HG03135 (cell line): ENCODE results near the gene ESAM.

Experiments
- ATAC-seq: cut with Tn5 transposase; IDR thresholded peaks from one replicate; pipeline ENCODE4 v1.9.1; 2021; ENCODE audit warnings: mild to moderate bottlenecking, moderate library complexity; ENCODE audit not compliant: unreplicated experiment

ESAM gene

GRCh38 chr11:124762105-124762623 is at the start of gene ESAM:
ESAM (minus strand) TSS chr11:124762290; CDS start chr11:124762154, 136 bp downstream.
- peak; percentile 53 for ATAC-seq

GRCh38 chr11:124811399-124812125 is 49.5 kb upstream of the ESAM start:
- ATAC-seq: no peak

- no peak for ATAC-seq
Measured at GRCh38 chr11:124807660-124808270, 45.7 kb upstream of the ESAM start.

GRCh38 chr11:124807201-124807600 is 45.1 kb upstream of the ESAM start:
- no peak for ATAC-seq

GRCh38 chr11:124804884-124805283 is 42.8 kb upstream of the ESAM start:
- ATAC-seq: no peak

- ATAC-seq: no peak
Measured at GRCh38 chr11:124801636-124802312, 39.7 kb upstream of the ESAM start.

DNA sequence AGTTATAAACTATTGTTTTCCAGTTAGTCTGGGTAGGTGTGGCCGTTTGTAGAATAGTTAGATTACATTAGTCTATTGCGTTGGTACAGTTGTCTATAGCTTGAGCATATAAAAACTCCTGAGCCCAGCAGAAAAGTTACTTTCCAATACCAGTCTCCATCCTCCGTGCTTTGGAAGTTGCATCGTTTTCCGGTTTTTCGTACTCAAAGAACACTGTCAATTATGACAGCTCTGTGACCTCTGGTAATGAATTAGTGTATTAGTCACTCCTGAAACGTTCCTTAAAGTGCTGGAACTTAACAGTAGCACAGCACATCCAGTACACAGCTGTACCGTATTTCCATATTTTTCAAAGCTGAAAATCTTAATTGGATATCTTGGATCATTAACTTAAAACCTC is 38.9 kb upstream of the ESAM start:
- no peak for ATAC-seq

DNA sequence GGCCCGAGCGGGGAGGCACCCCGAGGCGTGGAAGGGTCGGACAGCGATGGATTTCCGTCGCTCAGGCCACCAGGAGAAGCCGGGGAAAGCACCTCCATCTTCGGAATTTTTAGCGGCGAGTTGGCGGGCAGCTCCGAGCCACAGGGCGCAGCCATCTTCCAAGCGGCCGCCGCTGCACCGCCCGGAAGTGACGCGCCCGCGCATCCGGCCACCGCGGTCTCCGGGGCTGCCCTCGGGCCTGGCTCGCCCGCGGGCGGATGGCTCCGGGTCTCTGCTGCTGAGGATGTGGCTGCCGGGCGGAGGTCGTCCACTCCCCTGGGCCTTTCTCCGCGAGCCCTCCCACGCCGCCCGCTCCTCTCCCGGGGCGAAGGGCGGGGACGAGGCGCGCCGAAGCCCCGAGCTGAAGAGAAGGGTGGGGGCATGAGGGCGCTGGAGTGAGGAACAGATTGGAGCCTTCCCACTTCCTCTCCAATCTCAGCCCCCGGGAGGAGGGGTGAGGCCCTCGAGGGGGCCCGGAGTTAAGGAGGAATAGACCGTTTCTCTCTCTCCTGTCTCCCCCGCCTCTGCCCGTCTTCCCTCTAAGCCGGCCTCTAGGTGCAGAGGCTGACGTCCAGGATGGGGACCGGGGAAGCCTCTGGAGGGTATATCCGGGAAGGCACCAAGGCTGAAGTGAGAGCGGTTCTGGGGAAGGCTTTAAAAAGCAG is 38.3 kb upstream of the ESAM start, which contains the start of gene MSANTD2:
Gene MSANTD2 (minus strand): TSS at position 181 of the 704 bp plus-strand sequence. CDS start 26 bp downstream, at position 155.
- ATAC-seq: peak; percentile 91

DNA sequence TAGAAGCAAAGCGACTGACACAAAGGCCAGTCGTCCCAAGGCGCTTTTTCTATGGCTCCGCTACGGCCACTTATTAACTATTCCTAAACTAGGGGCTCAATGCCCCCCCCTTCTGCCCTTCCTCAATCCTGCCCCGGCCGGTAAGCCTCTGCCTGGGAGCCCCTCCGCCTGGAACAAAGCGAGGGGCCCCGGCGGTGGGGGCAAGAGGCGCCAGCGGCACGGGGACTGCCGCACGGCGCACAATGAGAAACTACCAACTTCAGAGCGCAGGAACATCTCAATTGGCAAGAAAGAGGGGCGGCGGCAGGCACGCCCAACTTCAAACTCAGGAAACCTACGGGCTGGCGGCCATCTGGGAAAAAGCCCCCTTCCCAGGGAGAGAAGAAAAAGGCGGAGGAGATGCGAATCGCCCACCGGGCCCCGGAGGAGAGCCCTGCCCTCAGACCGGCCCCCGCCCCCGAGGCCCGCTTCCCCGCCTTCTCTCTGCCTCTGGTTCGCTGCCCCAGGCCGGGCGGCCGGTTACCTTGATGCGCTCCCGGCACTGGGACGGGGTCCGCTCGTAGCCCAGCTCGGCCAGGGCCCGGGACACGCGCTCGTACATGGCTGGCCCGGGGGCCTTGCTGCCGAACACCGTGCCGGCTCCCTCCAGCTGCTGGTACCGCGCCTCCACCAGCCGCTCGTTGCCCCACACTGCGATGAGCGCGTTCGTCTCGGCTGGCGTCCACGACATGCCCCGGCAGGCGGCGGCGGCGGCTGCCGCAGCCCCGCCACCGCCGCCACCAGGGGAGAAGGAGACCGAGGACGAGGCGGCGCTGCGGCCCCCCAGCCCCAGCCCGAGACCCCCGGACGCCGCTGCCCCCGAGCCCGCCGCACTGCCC is 37.5 kb upstream of the ESAM start:
- ATAC-seq: peak; percentile 48

DNA sequence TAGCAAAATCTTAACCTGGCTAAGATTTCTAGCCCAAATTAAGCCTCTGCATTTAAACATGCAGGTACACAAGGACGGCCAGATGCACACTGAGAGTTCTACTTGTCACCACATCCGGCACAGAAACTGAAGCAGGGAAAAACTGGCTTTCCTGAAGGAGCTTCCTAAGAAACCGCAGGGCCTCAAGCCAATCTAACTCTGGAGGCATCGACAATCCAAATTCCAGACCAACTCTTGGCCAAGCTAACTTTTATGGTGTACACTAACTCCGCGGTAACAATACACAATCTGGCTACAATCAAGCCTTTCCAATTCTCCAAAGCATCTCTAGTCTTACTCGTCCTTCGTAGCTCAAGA is 36.9 kb upstream of the ESAM start:
- ATAC-seq: peak; percentile 22

DNA sequence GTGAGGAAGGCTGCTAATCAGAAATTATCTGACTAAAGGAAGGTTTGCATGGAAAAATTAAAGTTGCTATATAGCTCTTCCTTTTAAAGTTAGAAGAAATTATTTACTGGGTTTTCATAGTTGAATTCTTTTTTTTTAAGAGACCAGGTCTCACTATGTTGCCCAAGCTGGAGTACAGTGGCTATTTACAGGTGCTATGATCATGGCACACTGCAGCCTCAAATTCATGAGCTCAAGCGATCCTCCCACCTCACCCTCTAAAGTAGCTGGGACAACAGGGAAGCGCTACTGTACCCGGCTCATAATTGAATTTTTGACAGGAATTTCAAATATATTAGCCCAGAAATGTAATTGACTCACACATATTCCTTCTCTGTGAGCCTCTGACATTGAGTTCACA is 34.2 kb upstream of the ESAM start:
- no peak for ATAC-seq

DNA sequence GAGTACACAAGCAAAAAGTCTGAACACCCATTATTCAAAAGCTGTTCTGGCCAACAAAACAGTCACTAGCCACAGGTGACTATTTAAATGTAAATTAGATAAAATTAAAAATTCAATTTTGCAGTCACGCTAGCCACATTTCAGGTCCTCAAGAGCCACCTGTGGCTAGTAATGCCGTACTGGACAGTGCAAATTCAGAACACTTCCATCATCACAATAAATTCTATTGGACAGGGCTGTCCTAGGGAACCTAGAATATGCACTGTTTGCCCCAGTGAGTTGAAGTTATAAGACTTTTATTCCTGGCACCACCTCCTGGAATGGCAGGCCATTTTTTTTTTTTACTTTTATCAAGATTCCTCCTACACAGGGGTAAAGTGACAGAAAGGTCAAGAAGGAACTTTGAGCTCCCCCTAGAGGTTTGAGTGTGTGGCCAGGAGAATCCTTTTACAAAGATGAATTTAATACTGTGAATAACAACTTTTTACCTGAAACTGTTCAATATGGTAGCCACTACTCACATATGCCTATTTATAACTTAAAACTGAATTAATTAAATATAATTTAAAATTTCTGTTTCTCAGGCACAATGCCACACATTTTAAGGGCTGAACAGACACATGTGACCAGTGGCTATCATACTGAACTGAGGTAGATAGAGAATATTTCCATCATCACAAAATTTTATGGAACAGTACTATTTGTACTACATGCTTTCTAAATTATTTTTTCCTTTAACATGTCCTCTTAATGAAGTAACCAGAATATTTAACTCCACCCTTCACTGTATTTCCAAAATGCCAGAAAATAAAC is 31.6 kb upstream of the ESAM start:
- peak; percentile 50 for ATAC-seq

DNA sequence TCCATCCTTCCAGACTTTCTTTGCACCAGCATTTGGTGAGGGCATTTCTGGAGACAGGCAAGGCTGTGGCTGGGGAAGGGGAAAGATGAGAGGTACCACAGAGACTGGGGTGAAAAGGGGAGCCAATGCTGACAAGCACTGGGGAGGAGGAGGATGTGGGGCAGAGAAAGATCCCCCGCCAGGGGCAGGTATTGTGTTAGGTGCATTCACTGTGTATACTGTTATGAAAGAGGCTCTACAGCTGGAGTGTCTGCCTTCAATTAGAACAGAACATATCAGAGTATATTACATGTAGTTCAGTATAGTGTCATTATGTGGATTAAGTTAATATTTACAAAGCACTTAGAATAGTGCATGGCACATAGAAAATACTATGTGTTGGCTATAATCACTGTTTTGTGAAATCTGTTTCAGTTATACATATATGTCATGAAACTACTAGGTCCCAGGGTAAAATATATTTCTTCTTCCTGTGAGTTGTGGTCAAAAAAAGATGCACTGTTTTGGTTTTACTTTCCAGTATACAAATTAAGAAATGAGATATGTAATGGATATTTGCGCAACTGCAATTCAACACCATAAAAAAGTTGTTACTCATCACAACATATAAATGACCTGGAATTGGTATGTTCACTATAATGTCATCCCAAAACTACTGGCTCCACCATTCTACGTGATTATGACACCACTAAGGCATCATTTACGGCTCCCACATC is 29.7 kb upstream of the ESAM start:
- ATAC-seq: peak; percentile 90

- ATAC-seq: no peak
Measured at GRCh38 chr11:124788521-124788920, 26.4 kb upstream of the ESAM start.

- no peak for ATAC-seq
Measured at GRCh38 chr11:124784051-124784450, 22.0 kb upstream of the ESAM start.

- ATAC-seq: no peak
Measured at GRCh38 chr11:124783002-124783401, 20.9 kb upstream of the ESAM start.

DNA sequence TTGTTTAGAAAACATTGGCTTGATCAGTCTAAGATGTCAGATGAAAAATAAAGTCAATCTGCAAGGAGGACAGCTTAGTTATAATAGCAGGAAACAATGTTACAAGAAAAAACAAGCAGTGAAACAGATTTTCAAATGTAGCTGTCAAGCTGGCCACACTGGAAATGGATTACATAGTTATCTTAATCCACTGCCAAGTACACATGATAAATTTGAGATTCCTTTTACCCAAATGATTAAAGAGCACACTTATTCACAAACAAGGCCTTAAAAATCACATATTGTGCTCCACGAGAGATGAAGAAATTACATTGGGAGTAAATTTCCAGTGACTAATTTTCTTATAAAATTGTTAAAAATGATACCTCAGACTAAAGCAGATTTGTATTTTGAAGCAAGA is 17.5 kb upstream of the ESAM start:
- ATAC-seq: no peak

GRCh38 chr11:124778281-124778680 is 16.2 kb upstream of the ESAM start:
- ATAC-seq: no peak
